Urothelium cell line (cell line): ENCODE results near the gene EEPD1.

Experiments
- DNase-seq: peaks from one replicate; pipeline ENCODE4 v3.0.0; 2011; ENCODE audit warnings: low spot score, mixed read lengths
- FAIRE-seq: peaks from 2 replicates; lab custom pipeline; 2011; peaks lifted over from hg19 to GRCh38; lab: Jason Lieb, UNC

EEPD1 gene

GRCh38 chr7:36188906-36189305 lies 35.9 kb downstream of the EEPD1 start:
- no peak for FAIRE-seq
- DNase-seq, result no peak

- FAIRE-seq, result peak; percentile 82
Observed at GRCh38 chr7:36190447-36191291, 37.6 kb downstream of the EEPD1 start.

GRCh38 chr7:36191292-36191920 lies 38.4 kb downstream of the EEPD1 start:
- DNase-seq (no peak), FAIRE-seq (no peak)

More at GRCh38 chr7:36190447-36191291, 37.6 kb downstream of the EEPD1 start:
- DNase-seq, result no peak

- DNase-seq (no peak), FAIRE-seq (no peak)
Observed at GRCh38 chr7:36192053-36192824, 39.2 kb downstream of the EEPD1 start.

GRCh38 chr7:36192877-36193276 lies 39.8 kb downstream of the EEPD1 start:
- FAIRE-seq, result no peak

GRCh38 chr7:36198854-36199266 lies 45.8 kb downstream of the EEPD1 start:
- peak; percentile 35 for DNase-seq
- no peak for FAIRE-seq

More at GRCh38 chr7:36192877-36193276, 39.8 kb downstream of the EEPD1 start:
- no peak for DNase-seq

- FAIRE-seq (no peak), DNase-seq (no peak)
Observed at GRCh38 chr7:36199329-36199728, 46.3 kb downstream of the EEPD1 start.

- no peak for FAIRE-seq
- DNase-seq, result no peak
Observed at GRCh38 chr7:36201122-36201723, 48.2 kb downstream of the EEPD1 start.

GRCh38 chr7:36202398-36202797 lies 49.3 kb downstream of the EEPD1 start:
- FAIRE-seq, result no peak
- DNase-seq, result no peak

GRCh38 chr7:36203071-36203790 lies 50.2 kb downstream of the EEPD1 start:
- FAIRE-seq, result no peak

GRCh38 chr7:36204044-36204663 lies 51.1 kb downstream of the EEPD1 start:
- FAIRE-seq (no peak), DNase-seq (no peak)

More at GRCh38 chr7:36203071-36203790, 50.2 kb downstream of the EEPD1 start:
- DNase-seq, result no peak

GRCh38 chr7:36204929-36205635 lies 52.0 kb downstream of the EEPD1 start:
- no peak for DNase-seq

GRCh38 chr7:36205803-36206202 lies 52.7 kb downstream of the EEPD1 start:
- no peak for FAIRE-seq

More at GRCh38 chr7:36204929-36205635, 52.0 kb downstream of the EEPD1 start:
- no peak for FAIRE-seq

GRCh38 chr7:36207451-36208291 lies 54.6 kb downstream of the EEPD1 start:
- FAIRE-seq (no peak), DNase-seq (peak; percentile 79)

More at GRCh38 chr7:36205803-36206202, 52.7 kb downstream of the EEPD1 start:
- DNase-seq, result no peak

GRCh38 chr7:36208426-36208825 lies 55.4 kb downstream of the EEPD1 start:
- FAIRE-seq (peak; percentile 91), DNase-seq (no peak)

GRCh38 chr7:36208997-36209813 lies 56.2 kb downstream of the EEPD1 start:
- FAIRE-seq (no peak), DNase-seq (no peak)

GRCh38 chr7:36209814-36210183 lies 56.7 kb downstream of the EEPD1 start:
- FAIRE-seq (peak; percentile 55), DNase-seq (no peak)
